Activated CD8-positive, alpha-beta memory T cell treated with anti-CD3 and anti-CD28 coated beads, Interleukin-2, amount 10 ng/mL, durations not matched to agents 7 days and 5 days (primary cell): Measurements from ENCODE around the gene MLLT10. TPM values are rescaled to one million over a fixed set of nuclear protein-coding genes. Genes with fewer than 3 reads are reported as not detected.

ENCODE experiments used
- ATAC-seq: fragments of 150-1000 bp; cut with Tn5 transposase; one replicate; pipeline ENCODE4 v1.10.0; 2021; ENCODE audit warnings: moderate library complexity
- CTCF ChIA-PET: fragments of 350-600 bp; sonication (Branson Sonifier 250); formaldehyde crosslinking; loops from one replicate; lab custom pipeline; 2021; ENCODE audit warnings: antibody characterized with exemption; lab: Charles Lee
- DNase-seq: peaks from one replicate; pipeline ENCODE4 v3.0.0-alpha.2; 2020
- H3K27ac Mint-ChIP-seq: one replicate; pipeline ENCODE4 v1.8.0; 2021; ENCODE audit warnings: mild to moderate bottlenecking, mixed read lengths
- H3K27me3 Mint-ChIP-seq: one replicate; pipeline ENCODE4 v1.8.0; 2021; ENCODE audit warnings: mixed read lengths
- H3K36me3 Mint-ChIP-seq: one replicate; pipeline ENCODE4 v1.8.0; 2021; ENCODE audit warnings: mild to moderate bottlenecking, mixed read lengths
- H3K4me1 Mint-ChIP-seq: one replicate; pipeline ENCODE4 v1.8.0; 2021; ENCODE audit warnings: mixed read lengths
- H3K4me3 Mint-ChIP-seq: one replicate; pipeline ENCODE4 v1.8.0; 2021; ENCODE audit warnings: mild to moderate bottlenecking, moderate library complexity, mixed read lengths
- H3K9me3 Mint-ChIP-seq: one replicate; pipeline ENCODE4 v1.8.0; 2022; ENCODE audit warnings: low read depth, mixed read lengths
- total RNA-seq, 2 experiments: library from RNA; stranded (reverse); gene quantifications; one replicate each; pipeline ENCODE4 v1.2.3, GENCODE V29; 2021

MLLT10 gene
- total RNA-seq, 2 experiments from 2014 or later: 42.2 to 65.2 TPM

DNA sequence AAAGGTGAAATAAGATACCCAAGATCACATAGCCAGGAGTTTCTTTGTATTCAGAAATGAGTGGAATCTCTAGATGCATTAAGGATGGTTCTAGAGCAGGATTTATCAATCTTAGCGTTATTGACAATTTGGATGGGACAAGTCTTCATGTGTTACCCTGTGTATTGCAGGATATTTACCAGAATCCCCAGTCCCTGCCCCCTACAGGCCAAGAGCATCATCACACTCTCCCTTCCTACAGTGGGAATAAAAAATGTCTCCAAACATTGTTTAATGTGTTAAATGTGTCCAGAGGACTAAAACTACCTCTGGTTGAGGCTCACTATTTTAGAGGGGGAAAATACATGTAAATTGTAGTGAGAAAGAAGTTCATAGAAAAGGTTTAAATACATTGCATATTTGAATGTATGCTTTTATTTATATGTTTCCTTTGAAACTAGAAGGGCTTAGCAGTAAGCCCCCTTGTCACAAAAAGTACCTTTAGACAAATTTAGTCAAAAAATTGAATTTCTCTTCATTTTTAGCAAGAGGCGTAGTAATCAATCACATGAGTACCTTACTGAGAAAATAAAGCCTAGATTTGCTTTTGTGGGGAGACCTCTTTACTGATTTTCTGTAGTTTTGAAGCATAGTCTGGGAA is 141.2 kb downstream of the MLLT10 start:
- ATAC-seq: peak; percentile 36
- no peak overlapping the region for H3K27ac Mint-ChIP-seq
- CTCF ChIA-PET: no interaction called here
- DNase-seq: peak; percentile 42
- H3K4me3 Mint-ChIP-seq: no peak overlapping the region
- no peaks in the 10 kb centered on the region for H3K27me3 Mint-ChIP-seq
- peaks cover 16% of the 10 kb centered on the region for H3K36me3 Mint-ChIP-seq
- no peaks in the 10 kb centered on the region for H3K9me3 Mint-ChIP-seq
- H3K4me1 Mint-ChIP-seq: no peaks in the 10 kb centered on the region

GRCh38 chr10:21677551-21677950 is 143.5 kb downstream of the MLLT10 start:
- no peaks in the 10 kb centered on the region for H3K27me3 Mint-ChIP-seq
- peaks cover 19% of the 10 kb centered on the region for H3K36me3 Mint-ChIP-seq
- ATAC-seq: no peak
- DNase-seq: no peak
- H3K4me3 Mint-ChIP-seq: no peak overlapping the region
- H3K9me3 Mint-ChIP-seq: no peaks in the 10 kb centered on the region
- no peaks in the 10 kb centered on the region for H3K4me1 Mint-ChIP-seq
- H3K27ac Mint-ChIP-seq: no peak overlapping the region
- CTCF ChIA-PET: no interaction called here

- ATAC-seq (no peak), DNase-seq (no peak)
- Mint-ChIP-seq H3K4me3 (no peak overlapping the region), H3K27ac (peak overlapping the region; percentile 17), H3K9me3 (no peaks in the 10 kb centered on the region), H3K4me1 (no peaks in the 10 kb centered on the region), H3K36me3 (peaks cover 19% of the 10 kb centered on the region), H3K27me3 (no peaks in the 10 kb centered on the region)
- CTCF ChIA-PET: interaction anchor here (1.3 kb wide), 1 partner anchor 10 kb away, joined by 3 read pairs; no protein-coding TSS in a partner anchor
Observed at GRCh38 chr10:21681156-21681555, 147.1 kb downstream of the MLLT10 start.

GRCh38 chr10:21687266-21688008 is 153.4 kb downstream of the MLLT10 start:
- no peaks in the 10 kb centered on the region for H3K9me3 Mint-ChIP-seq
- CTCF ChIA-PET: no interaction called here
- H3K4me1 Mint-ChIP-seq: peaks cover 1% of the 10 kb centered on the region
- no peak for DNase-seq
- H3K4me3 Mint-ChIP-seq: no peak overlapping the region
- ATAC-seq: no peak
- no peak overlapping the region for H3K27ac Mint-ChIP-seq
- H3K36me3 Mint-ChIP-seq: peaks cover 26% of the 10 kb centered on the region
- no peaks in the 10 kb centered on the region for H3K27me3 Mint-ChIP-seq

DNA sequence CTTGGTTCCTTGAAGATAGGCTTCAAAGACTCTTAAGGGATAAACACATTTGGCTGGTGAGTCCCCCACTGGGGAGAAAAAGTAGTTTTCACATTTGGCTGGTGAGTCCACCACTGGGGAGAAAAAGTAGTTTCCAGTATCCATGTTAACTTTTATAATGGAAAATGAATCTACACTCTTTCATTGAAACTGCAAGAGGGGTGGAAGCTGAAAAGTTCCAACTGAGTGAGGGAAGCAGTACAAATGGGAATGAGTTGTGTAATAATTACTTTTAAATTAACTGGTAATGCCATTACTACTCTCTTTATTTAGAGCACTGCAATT is 153.9 kb downstream of the MLLT10 start:
- Mint-ChIP-seq H3K27me3 (no peaks in the 10 kb centered on the region), H3K27ac (no peak overlapping the region), H3K36me3 (peaks cover 26% of the 10 kb centered on the region), H3K4me3 (no peak overlapping the region), H3K9me3 (no peaks in the 10 kb centered on the region), H3K4me1 (peaks cover 1% of the 10 kb centered on the region)
- CTCF ChIA-PET: no interaction called here
- no peak for ATAC-seq
- no peak for DNase-seq

DNA sequence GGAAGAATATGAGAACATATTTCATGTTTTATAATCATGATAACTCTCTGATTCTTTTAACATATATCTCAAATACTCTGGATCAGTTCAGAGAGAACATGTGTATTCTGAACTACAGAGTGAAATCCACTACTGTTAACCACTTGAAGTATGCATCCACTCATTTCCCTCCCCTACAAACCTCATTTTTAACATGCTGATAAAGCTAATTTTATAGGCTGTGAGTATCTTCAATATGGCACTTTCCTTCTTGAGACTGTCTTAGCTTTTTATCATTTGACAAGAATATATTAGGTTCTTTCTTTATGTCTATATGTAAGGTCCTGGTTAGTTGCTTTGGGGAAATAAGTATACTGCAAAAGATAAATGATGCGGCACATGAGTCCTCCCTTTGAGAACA is 154.8 kb downstream of the MLLT10 start:
- no peak for ATAC-seq
- Mint-ChIP-seq H3K4me1 (peaks cover 1% of the 10 kb centered on the region), H3K36me3 (peaks cover 26% of the 10 kb centered on the region), H3K4me3 (no peak overlapping the region), H3K9me3 (no peaks in the 10 kb centered on the region), H3K27me3 (no peaks in the 10 kb centered on the region), H3K27ac (no peak overlapping the region)
- CTCF ChIA-PET: no interaction called here
- DNase-seq: no peak

GRCh38 chr10:21689881-21690280 is 155.8 kb downstream of the MLLT10 start:
- Mint-ChIP-seq H3K4me3 (no peak overlapping the region), H3K27me3 (no peaks in the 10 kb centered on the region), H3K9me3 (no peaks in the 10 kb centered on the region), H3K27ac (no peak overlapping the region), H3K4me1 (peaks cover 1% of the 10 kb centered on the region), H3K36me3 (peaks cover 26% of the 10 kb centered on the region)
- DNase-seq: no peak
- CTCF ChIA-PET: interaction anchor here (0.6 kb wide), 1 partner anchor 79 kb away, joined by 3 read pairs; no protein-coding TSS in a partner anchor
- no peak for ATAC-seq

GRCh38 chr10:21692916-21693315 is 158.9 kb downstream of the MLLT10 start:
- H3K36me3 Mint-ChIP-seq: peaks cover 38% of the 10 kb centered on the region
- H3K4me3 Mint-ChIP-seq: no peak overlapping the region
- ATAC-seq: no peak

DNA sequence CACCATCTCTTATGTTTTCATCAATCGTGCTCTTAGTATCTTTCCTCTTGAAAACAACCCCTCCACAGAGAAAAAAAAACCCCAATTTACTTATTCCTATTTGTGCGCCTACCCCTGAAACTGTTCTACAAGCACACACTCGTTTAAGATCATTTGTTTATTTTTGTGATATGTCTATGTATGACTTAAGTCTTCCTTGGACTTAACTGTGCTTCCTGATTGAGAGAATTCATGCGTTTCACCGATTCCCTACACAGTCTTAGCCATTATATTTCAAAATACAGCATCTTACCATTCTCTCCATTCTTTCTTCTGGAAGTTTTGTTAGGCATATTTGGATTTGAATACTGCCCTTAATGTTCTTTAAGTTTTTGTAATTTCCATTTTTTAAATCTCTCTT is 159.4 kb downstream of the MLLT10 start:
- Mint-ChIP-seq H3K4me1 (peaks cover 5% of the 10 kb centered on the region), H3K27me3 (no peaks in the 10 kb centered on the region), H3K27ac (no peak overlapping the region), H3K4me3 (no peak overlapping the region), H3K36me3 (peaks cover 43% of the 10 kb centered on the region), H3K9me3 (peaks cover 7% of the 10 kb centered on the region)
- CTCF ChIA-PET: interaction anchor here (1.4 kb wide), 1 partner anchor 10 kb away, joined by 3 read pairs; no protein-coding TSS in a partner anchor
- ATAC-seq (no peak), DNase-seq (no peak)

More at GRCh38 chr10:21692916-21693315, 158.9 kb downstream of the MLLT10 start:
- H3K9me3 Mint-ChIP-seq: peaks cover 3% of the 10 kb centered on the region
- CTCF ChIA-PET: interaction anchor here (1.1 to 1.4 kb wide), 2 partner anchors 9 to 66 kb away, joined by 3 read pairs; no protein-coding TSS in a partner anchor
- H3K27ac Mint-ChIP-seq: no peak overlapping the region
- DNase-seq: no peak
- H3K27me3 Mint-ChIP-seq: no peaks in the 10 kb centered on the region
- H3K4me1 Mint-ChIP-seq: peaks cover 5% of the 10 kb centered on the region

DNA sequence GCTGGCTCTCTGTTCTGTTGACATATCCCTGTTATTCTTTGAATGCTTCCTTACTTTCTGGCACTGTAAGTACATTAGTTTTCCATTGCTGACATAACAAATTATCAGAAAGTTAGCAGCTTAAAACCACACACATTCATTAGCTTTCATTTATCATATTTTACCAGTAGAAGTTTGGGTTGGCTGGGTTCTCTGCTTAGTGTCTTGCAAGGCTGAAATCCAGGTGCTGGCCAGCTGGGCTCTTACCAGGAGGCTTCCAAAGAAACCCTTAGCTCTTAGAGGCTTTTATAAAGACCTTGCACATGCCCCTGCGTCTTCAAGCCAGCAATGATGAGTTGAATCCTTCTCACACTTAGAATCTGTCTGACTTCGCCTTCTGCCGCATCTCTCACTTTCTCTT is 160.6 kb downstream of the MLLT10 start:
- no peak for DNase-seq
- Mint-ChIP-seq H3K36me3 (peaks cover 47% of the 10 kb centered on the region), H3K27me3 (no peaks in the 10 kb centered on the region), H3K4me3 (no peak overlapping the region), H3K9me3 (peaks cover 10% of the 10 kb centered on the region), H3K4me1 (peaks cover 4% of the 10 kb centered on the region), H3K27ac (no peak overlapping the region)
- ATAC-seq: no peak
- CTCF ChIA-PET: interaction anchor here (0.7 kb wide), 1 partner anchor 40 kb away, joined by 3 read pairs; no protein-coding TSS in a partner anchor

- CTCF ChIA-PET: interaction anchor here (1.3 kb wide), 1 partner anchor 25 kb away, joined by 4 read pairs; no protein-coding TSS in a partner anchor
- Mint-ChIP-seq H3K36me3 (peaks cover 60% of the 10 kb centered on the region), H3K4me3 (no peak overlapping the region)
Observed at GRCh38 chr10:21696302-21696701, 162.3 kb downstream of the MLLT10 start.

GRCh38 chr10:21699575-21699974 is 165.5 kb downstream of the MLLT10 start:
- ATAC-seq (no peak), DNase-seq (no peak)
- H3K27me3 Mint-ChIP-seq: no peaks in the 10 kb centered on the region
- no peak overlapping the region for H3K4me3 Mint-ChIP-seq
- CTCF ChIA-PET: no interaction called here
- no peak overlapping the region for H3K27ac Mint-ChIP-seq
- H3K9me3 Mint-ChIP-seq: peaks cover 20% of the 10 kb centered on the region
- peaks cover 65% of the 10 kb centered on the region for H3K36me3 Mint-ChIP-seq
- H3K4me1 Mint-ChIP-seq: peaks cover 18% of the 10 kb centered on the region

More at GRCh38 chr10:21696302-21696701, 162.3 kb downstream of the MLLT10 start:
- Mint-ChIP-seq H3K9me3 (peaks cover 20% of the 10 kb centered on the region), H3K27me3 (no peaks in the 10 kb centered on the region), H3K27ac (no peak overlapping the region), H3K4me1 (peaks cover 4% of the 10 kb centered on the region)
- ATAC-seq (no peak), DNase-seq (no peak)

- peaks cover 20% of the 10 kb centered on the region for H3K9me3 Mint-ChIP-seq
- peaks cover 18% of the 10 kb centered on the region for H3K4me1 Mint-ChIP-seq
- H3K27me3 Mint-ChIP-seq: no peaks in the 10 kb centered on the region
- peaks cover 60% of the 10 kb centered on the region for H3K36me3 Mint-ChIP-seq
- no peak overlapping the region for H3K27ac Mint-ChIP-seq
- H3K4me3 Mint-ChIP-seq: no peak overlapping the region
- CTCF ChIA-PET: no interaction called here
- ATAC-seq: no peak
- no peak for DNase-seq
Observed at GRCh38 chr10:21700474-21700873, 166.4 kb downstream of the MLLT10 start.
